GM18517 (cell line): Measurements from ENCODE around the gene PDE8A.

Experiments used
- ATAC-seq: cut with Tn5 transposase; IDR thresholded peaks from one replicate; pipeline ENCODE4 v1.9.1; 2021; ENCODE audit warnings: mild to moderate bottlenecking, moderate library complexity; ENCODE audit not compliant: unreplicated experiment

The PDE8A gene

GRCh38 chr15:85072917-85073316 lies 91.3 kb downstream of the PDE8A start:
- no peak for ATAC-seq

- no peak for ATAC-seq
These were observed 92.0 kb downstream of the PDE8A start for GRCh38 chr15:85073556-85074194.

GRCh38 chr15:85086855-85087254 lies 105.2 kb downstream of the PDE8A start:
- ATAC-seq: no peak

GRCh38 chr15:85088300-85088699 lies 106.6 kb downstream of the PDE8A start:
- no peak for ATAC-seq

- no peak for ATAC-seq
These were observed 108.4 kb downstream of the PDE8A start for GRCh38 chr15:85089929-85090597.

GRCh38 chr15:85091990-85092389 lies 110.3 kb downstream of the PDE8A start:
- no peak for ATAC-seq

GRCh38 chr15:85094685-85095084 lies 113.0 kb downstream of the PDE8A start:
- no peak for ATAC-seq

GRCh38 chr15:85095566-85095965 lies 113.9 kb downstream of the PDE8A start:
- ATAC-seq: no peak

- no peak for ATAC-seq
These were observed 115.6 kb downstream of the PDE8A start for GRCh38 chr15:85097250-85097649.

- ATAC-seq: no peak
These were observed 116.1 kb downstream of the PDE8A start for GRCh38 chr15:85097725-85098124.

GRCh38 chr15:85099195-85099803 lies 117.6 kb downstream of the PDE8A start:
- no peak for ATAC-seq

GRCh38 chr15:85100186-85100937 lies 118.7 kb downstream of the PDE8A start:
- ATAC-seq: no peak

- ATAC-seq: no peak
These were observed 122.9 kb downstream of the PDE8A start for GRCh38 chr15:85104584-85104983.

- ATAC-seq: no peak
These were observed 126.5 kb downstream of the PDE8A start for GRCh38 chr15:85108136-85108535.

GRCh38 chr15:85109333-85109732 lies 127.7 kb downstream of the PDE8A start:
- no peak for ATAC-seq

GRCh38 chr15:85112997-85113396 lies 131.3 kb downstream of the PDE8A start:
- ATAC-seq: no peak

- ATAC-seq: no peak
These were observed 133.2 kb downstream of the PDE8A start for GRCh38 chr15:85114886-85115285.

- no peak for ATAC-seq
These were observed 134.4 kb downstream of the PDE8A start for GRCh38 chr15:85116066-85116465.

- ATAC-seq: no peak
These were observed 134.8 kb downstream of the PDE8A start for GRCh38 chr15:85116494-85116893.

- no peak for ATAC-seq
These were observed 135.4 kb downstream of the PDE8A start for GRCh38 chr15:85116925-85117646.

GRCh38 chr15:85118173-85118572 lies 136.5 kb downstream of the PDE8A start:
- no peak for ATAC-seq
